Right cardiac atrium (tissue), 5 donors: Measurements from ENCODE around the gene GRIN2D. TPM values are rescaled to one million over a fixed set of nuclear protein-coding genes. Genes with fewer than 3 reads are reported as not detected.

Experiments
- polyA plus RNA-seq: library from polyadenylated mRNA; stranded (reverse); fragments of 200-250 nt; gene quantifications from one replicate; pipeline ENCODE4 v1.2.3, GENCODE V29; 2013
- total RNA-seq, 4 donors: library from RNA; stranded (reverse); fragmentation: NEBNext Ultra II Directional; extraction: Animal tissue kit (Norgen Biotek cat#: 25700); gene quantifications; one replicate each; pipeline ENCODE4 v1.2.1, GENCODE V29; 2021
- donor health status: healthy with polysubstance abuse.
- donor health status: DM: no; HTN: yes; CAD: no.
- donor health status: DM: no; HTN: no; CAD: no.
- donor health status: DM: no; HTN: yes; CAD: no; lungs with severe emphysema.
- donor health status: DM: yes; HTN: yes; CAD: no.

Gene GRIN2D
- total and polyA plus RNA-seq, 5 donors = 0.18 to 0.45 (median 0.37) TPM

Other genes starting within 250 kb of the GRIN2D start
- 1 to 10 TPM; 3.8 to 8.4 (median 5.5) TPM for gene LIG1, start 223.3 kb upstream of the GRIN2D start, total RNA-seq
- 4.2 TPM for gene LIG1, start 223.3 kb upstream of the GRIN2D start, polyA plus RNA-seq
- gene ZSWIM9, start 223.0 kb upstream of the GRIN2D start, total RNA-seq = 1 to 10 TPM; 5.4 to 6.9 (median 6.5) TPM
- gene ZSWIM9, start 223.0 kb upstream of the GRIN2D start, polyA plus RNA-seq = 5.7 TPM
- 10 to 100 TPM; 32.6 to 43.3 (median 33.3) TPM for gene CARD8, start 137.8 kb upstream of the GRIN2D start, total RNA-seq
- gene CARD8, start 137.8 kb upstream of the GRIN2D start, polyA plus RNA-seq = 22.3 TPM
- gene ZNF114, start 123.6 kb upstream of the GRIN2D start, total RNA-seq = under 1 TPM; 0.25 to 0.46 (median 0.42) TPM
- gene ZNF114, start 123.6 kb upstream of the GRIN2D start, polyA plus RNA-seq = 0.43 TPM
- 100 to 1,000 TPM in 1 of 4 donors, 10 to 100 TPM in 3; 58.0 to 114 (median 80.0) TPM for gene EMP3, start 68.1 kb upstream of the GRIN2D start, total RNA-seq
- gene EMP3, start 68.1 kb upstream of the GRIN2D start, polyA plus RNA-seq = 66.7 TPM
- 10 to 100 TPM; 35.0 to 56.7 (median 47.5) TPM for gene TMEM143, start 29.7 kb upstream of the GRIN2D start, total RNA-seq
- gene TMEM143, start 29.7 kb upstream of the GRIN2D start, polyA plus RNA-seq = 35.0 TPM
- gene SYNGR4, start 29.3 kb upstream of the GRIN2D start, total RNA-seq = not detected
- gene SYNGR4, start 29.3 kb upstream of the GRIN2D start, polyA plus RNA-seq = not detected
- gene KDELR1, start 2.1 kb upstream of the GRIN2D start, total RNA-seq = 100 to 1,000 TPM in 1 of 4 donors, 10 to 100 TPM in 3; 82.3 to 101 (median 90.1) TPM
- 82.4 TPM for gene KDELR1, start 2.1 kb upstream of the GRIN2D start, polyA plus RNA-seq
- 10 to 100 TPM; 16.0 to 20.4 (median 17.3) TPM for gene GRWD1, start 52.3 kb downstream of the GRIN2D start, total RNA-seq
- 7.2 TPM for gene GRWD1, start 52.3 kb downstream of the GRIN2D start, polyA plus RNA-seq
- gene KCNJ14, start 61.9 kb downstream of the GRIN2D start, total RNA-seq = under 1 TPM; 0.20 to 0.75 (median 0.23) TPM
- 0.16 TPM for gene KCNJ14, start 61.9 kb downstream of the GRIN2D start, polyA plus RNA-seq
- 10 to 100 TPM; 26.0 to 35.0 (median 29.2) TPM for gene CYTH2, start 75.7 kb downstream of the GRIN2D start, total RNA-seq
- gene CYTH2, start 75.7 kb downstream of the GRIN2D start, polyA plus RNA-seq = 27.4 TPM
- 1 to 10 TPM; 3.1 to 7.2 (median 5.5) TPM for gene LMTK3, start 118.2 kb downstream of the GRIN2D start, total RNA-seq
- 2.9 TPM for gene LMTK3, start 118.2 kb downstream of the GRIN2D start, polyA plus RNA-seq
- under 1 TPM in 2 of 4 donors, not detected in 2; 0.25 to 0.76 TPM for gene SULT2B1, start 158.5 kb downstream of the GRIN2D start, total RNA-seq
- 0.14 TPM for gene SULT2B1, start 158.5 kb downstream of the GRIN2D start, polyA plus RNA-seq
- not detected for gene SPACA4, start 213.1 kb downstream of the GRIN2D start, total RNA-seq
- not detected for gene SPACA4, start 213.1 kb downstream of the GRIN2D start, polyA plus RNA-seq
- gene FAM83E, start 221.4 kb downstream of the GRIN2D start, total RNA-seq = under 1 TPM in 1 of 4 donors, not detected in 3; 0.33 TPM
- 0.20 TPM for gene FAM83E, start 221.4 kb downstream of the GRIN2D start, polyA plus RNA-seq
- gene RPL18, start 225.5 kb downstream of the GRIN2D start, total RNA-seq = 100 to 1,000 TPM; 606 to 773 (median 699) TPM
- 965 TPM for gene RPL18, start 225.5 kb downstream of the GRIN2D start, polyA plus RNA-seq
- 10 to 100 TPM in 3 of 4 donors, 1 to 10 TPM in 1; 7.3 to 12.7 (median 11.7) TPM for gene SPHK2, start 225.8 kb downstream of the GRIN2D start, total RNA-seq
- gene SPHK2, start 225.8 kb downstream of the GRIN2D start, polyA plus RNA-seq = 11.0 TPM
- 10 to 100 TPM in 3 of 4 donors, 1 to 10 TPM in 1; 2.8 to 16.9 (median 14.7) TPM for gene DBP, start 243.7 kb downstream of the GRIN2D start, total RNA-seq
- 9.5 TPM for gene DBP, start 243.7 kb downstream of the GRIN2D start, polyA plus RNA-seq